Activated T-helper 1 cell treated with Interleukin-2 at 50 U/mL for 16 hours (primary cell): ENCODE results near the gene MOCS1.
"Not testable (repeated sequence)": the region's sequence is repeated elsewhere in the genome, so short reads cannot be mapped to it uniquely, and the experiment has no call there.

ENCODE experiments used
- DNase-seq: peaks from one replicate; pipeline ENCODE4 v3.0.0-alpha.2; 2020; ENCODE audit warnings: low read depth

MOCS1 gene

GRCh38 chr6:39934131-39934757, at the start of gene MOCS1:
Gene MOCS1 (minus strand): TSS chr6:39934462. CDS start chr6:39934417, 45 bp downstream.
- no peak for DNase-seq

- DNase-seq = no peak
Measured at GRCh38 chr6:39984051-39984450, 49.8 kb upstream of the MOCS1 start.

- no peak for DNase-seq
Measured at GRCh38 chr6:39983193-39983592, 48.9 kb upstream of the MOCS1 start.

GRCh38 chr6:39982720-39983119, 48.5 kb upstream of the MOCS1 start:
- DNase-seq = no peak

GRCh38 chr6:39980839-39981580, 46.7 kb upstream of the MOCS1 start:
- DNase-seq = no peak

- DNase-seq = no peak
Measured at GRCh38 chr6:39979461-39980328, 45.4 kb upstream of the MOCS1 start.

GRCh38 chr6:39978240-39978639, 44.0 kb upstream of the MOCS1 start:
- DNase-seq = no peak

GRCh38 chr6:39973661-39974060, 39.4 kb upstream of the MOCS1 start:
- no peak for DNase-seq

GRCh38 chr6:39972717-39973116, 38.5 kb upstream of the MOCS1 start:
- DNase-seq = not testable (repeated sequence)

- not testable (repeated sequence) for DNase-seq
Measured at GRCh38 chr6:39971131-39971530, 36.9 kb upstream of the MOCS1 start.

- DNase-seq = no peak
Measured at GRCh38 chr6:39965751-39966150, 31.5 kb upstream of the MOCS1 start.

- DNase-seq = no peak
Measured at GRCh38 chr6:39964530-39964929, 30.3 kb upstream of the MOCS1 start.

- no peak for DNase-seq
Measured at GRCh38 chr6:39964094-39964493, 29.8 kb upstream of the MOCS1 start.

GRCh38 chr6:39962831-39963230, 28.6 kb upstream of the MOCS1 start:
- DNase-seq = no peak

- DNase-seq = no peak
Measured at GRCh38 chr6:39961178-39961577, 26.9 kb upstream of the MOCS1 start.

- DNase-seq = no peak
Measured at GRCh38 chr6:39958947-39959346, 24.7 kb upstream of the MOCS1 start.

GRCh38 chr6:39956936-39957335, 22.7 kb upstream of the MOCS1 start:
- no peak for DNase-seq

GRCh38 chr6:39953076-39953618, 18.9 kb upstream of the MOCS1 start:
- DNase-seq = no peak

GRCh38 chr6:39952167-39952566, 17.9 kb upstream of the MOCS1 start:
- DNase-seq = no peak

- no peak for DNase-seq
Measured at GRCh38 chr6:39951716-39952115, 17.5 kb upstream of the MOCS1 start.

GRCh38 chr6:39951191-39951590, 16.9 kb upstream of the MOCS1 start:
- no peak for DNase-seq

GRCh38 chr6:39950125-39950720, 16.0 kb upstream of the MOCS1 start:
- DNase-seq = no peak
